HG03520 (cell line): ENCODE data around the gene PMVK.
A peak's percentile ranks its signal among the peaks of the same experiment; 100 is the strongest.

Experiments
- ATAC-seq: cut with Tn5 transposase; IDR thresholded peaks from one replicate; pipeline ENCODE4 v1.9.1; 2021; ENCODE audit warnings: mild to moderate bottlenecking, moderate library complexity; ENCODE audit not compliant: unreplicated experiment

Gene PMVK

GRCh38 chr1:154951901-154952657 is 15.6 kb upstream of the PMVK start:
- ATAC-seq, result no peak

GRCh38 chr1:154948079-154948478 is 11.6 kb upstream of the PMVK start:
- no peak for ATAC-seq

- no peak for ATAC-seq
Measured at GRCh38 chr1:154945962-154946850, 9.7 kb upstream of the PMVK start.

- no peak for ATAC-seq
Measured at GRCh38 chr1:154945160-154945961, 8.8 kb upstream of the PMVK start.

GRCh38 chr1:154944401-154945159 is 8.1 kb upstream of the PMVK start:
- no peak for ATAC-seq

- no peak for ATAC-seq
Measured at GRCh38 chr1:154943649-154944400, 7.3 kb upstream of the PMVK start.

GRCh38 chr1:154941333-154942013 is 5.0 kb upstream of the PMVK start:
- ATAC-seq, result no peak

GRCh38 chr1:154940651-154941194 is 4.2 kb upstream of the PMVK start:
- no peak for ATAC-seq

- ATAC-seq, result no peak
Measured at GRCh38 chr1:154940213-154940560, 3.7 kb upstream of the PMVK start.

- ATAC-seq, result no peak
Measured at GRCh38 chr1:154938604-154939399, 2.3 kb upstream of the PMVK start.

- ATAC-seq, result no peak
Measured at GRCh38 chr1:154937988-154938386, 1.5 kb upstream of the PMVK start.

- ATAC-seq, result peak; percentile 45
Measured at GRCh38 chr1:154937085-154937987, 817 bp upstream of the PMVK start.

- ATAC-seq, result peak; percentile 4
Measured at GRCh38 chr1:154935749-154936554, 567 bp downstream of the PMVK start.

- no peak for ATAC-seq
Measured at GRCh38 chr1:154934358-154934948, 2.1 kb downstream of the PMVK start.

GRCh38 chr1:154931940-154932487 is 4.5 kb downstream of the PMVK start:
- no peak for ATAC-seq

GRCh38 chr1:154926201-154926600 is 10.3 kb downstream of the PMVK start:
- no peak for ATAC-seq
